Fibroblast of lung (primary cell): ENCODE measurements around the gene RAB27B. TPM values are rescaled to one million over a fixed set of nuclear protein-coding genes. Genes with fewer than 3 reads are reported as not detected.

ENCODE experiments used
- DNase-seq, 2 donors: peaks; one replicate each; pipeline versions ENCODE4 v3.0.0 to v3.0.0-alpha.2; 2010; ENCODE audit warnings: low read depth in 2 of 2
- H2AFZ ChIP-seq: 2 replicates; pipeline ENCODE4 v1.5.1; 2012; ENCODE audit warnings: low read length, control low read depth, inconsistent platforms
- H3K27ac ChIP-seq: 2 replicates; pipeline ENCODE4 v1.5.1; 2011; ENCODE audit warnings: low read length, control low read depth; ENCODE audit not compliant: insufficient read depth
- H3K27me3 ChIP-seq: 2 replicates; pipeline ENCODE4 v1.5.1; 2011; ENCODE audit warnings: mild to moderate bottlenecking, low read length; ENCODE audit not compliant: control insufficient read depth, insufficient read depth
- H3K36me3 ChIP-seq: 2 replicates; pipeline ENCODE4 v1.5.1; 2011; ENCODE audit warnings: low read length; ENCODE audit not compliant: control insufficient read depth, insufficient read depth
- H3K4me1 ChIP-seq: 2 replicates; pipeline ENCODE4 v1.5.1; 2011; ENCODE audit warnings: low read length; ENCODE audit not compliant: control insufficient read depth, insufficient read depth; ENCODE audit errors: extremely low read depth
- H3K4me2 ChIP-seq: 2 replicates; pipeline ENCODE4 v1.5.1; 2011; ENCODE audit warnings: low read length, control low read depth; ENCODE audit not compliant: insufficient read depth; ENCODE audit errors: extremely low read depth
- H3K4me3 ChIP-seq, 4 experiments: fragments of 200-600 bp in 1 of 4; sonication (generic) in 1 of 4; replicated peaks in 1 of 4; 2 replicates each; pipeline ENCODE4 v1.5.1; 2011 to 2016; ENCODE audit warnings: low read length in 4 of 4, low read depth in 3 of 4, mild to moderate bottlenecking in 3 of 4, control low read depth in 2 of 4, inconsistent platforms in 1 of 4, mixed read lengths in 1 of 4; ENCODE audit not compliant: insufficient read depth in 1 of 4; ENCODE audit errors: control extremely low read depth in 1 of 4
- H3K79me2 ChIP-seq: 2 replicates; pipeline ENCODE4 v1.5.1; 2012; ENCODE audit warnings: mild to moderate bottlenecking, low read length, inconsistent platforms; ENCODE audit not compliant: control insufficient read depth, insufficient read depth
- H3K9ac ChIP-seq: 2 replicates; pipeline ENCODE4 v1.5.1; 2011; ENCODE audit warnings: mild to moderate bottlenecking, low read length, control low read depth; ENCODE audit not compliant: insufficient read depth
- H3K9me3 ChIP-seq: 2 replicates; pipeline ENCODE4 v1.5.1; 2012; ENCODE audit warnings: low read depth, low read length; ENCODE audit not compliant: control insufficient read depth, insufficient read depth
- H4K20me1 ChIP-seq: 2 replicates; pipeline ENCODE4 v1.5.1; 2011; ENCODE audit warnings: low read length; ENCODE audit not compliant: control insufficient read depth, insufficient read depth; ENCODE audit errors: extremely low read depth
- CTCF ChIP-seq, 2 donors: IDR thresholded peaks in 1 of 2; conservative IDR thresholded peaks in 1 of 2; 1 replicate in 1 of 2; 2 replicates in 1 of 2; pipeline ENCODE4 v1.5.1; 2011 to 2012; ENCODE audit warnings: low read length in 2 of 2, control low read depth in 1 of 2, inconsistent platforms in 1 of 2, low read depth in 1 of 2, mild to moderate bottlenecking in 1 of 2
- EZH2 ChIP-seq: IDR thresholded peaks from 2 replicates; pipeline ENCODE4 v1.5.1; 2012; ENCODE audit warnings: low read length, control low read depth, mild to moderate bottlenecking; ENCODE audit errors: missing control alignments
- polyA plus RNA-seq, 2 donors: library from polyadenylated mRNA; depleted of rRNA in 1 of 2; stranded (reverse) in 1 of 2; unstranded in 1 of 2; fragments of >200 nt; gene quantifications; 2 replicates each; pipeline ENCODE4 v1.2.1, GENCODE V29; 2011 to 2012; ENCODE audit warnings: missing spikeins in 1 of 2
- total RNA-seq: library from RNA; depleted of rRNA; stranded (reverse); fragments of >200 nt; gene quantifications from 2 replicates; pipeline ENCODE4 v1.2.1, GENCODE V29; 2014

The RAB27B gene
- total and polyA plus RNA-seq, 2 donors (not counting 1 experiment from before 2014, with no cell fraction given), result 0.92 to 0.99 TPM

GRCh38 chr18:54783139-54783538, 45.1 kb upstream of the RAB27B start:
- no peaks in the 10 kb centered on the region for H3K4me1 ChIP-seq
- no peak overlapping the region for H3K27ac ChIP-seq
- H3K9ac ChIP-seq, result no peak overlapping the region
- no peak overlapping the region for H2AFZ ChIP-seq
- no peaks in the 10 kb centered on the region for H3K79me2 ChIP-seq
- H4K20me1 ChIP-seq, result no peaks in the 10 kb centered on the region
- no peak overlapping the region for H3K4me2 ChIP-seq
- no peak for TF ChIP-seq EZH2
- TF ChIP-seq CTCF (conservative IDR thresholded peaks at IDR 0.05 in 1 of 2, IDR thresholded peaks at IDR 0.05 in 1 of 2; ENCODE audit: low read depth in 1 of 2, low read length in 2 of 2), result no peak
- H3K4me3 ChIP-seq, result no peak overlapping the region
- H3K36me3 ChIP-seq, result no peaks in the 10 kb centered on the region
- no peaks in the 10 kb centered on the region for H3K27me3 ChIP-seq
- no peak for DNase-seq
- no peaks in the 10 kb centered on the region for H3K9me3 ChIP-seq

GRCh38 chr18:54786206-54786605, 42.1 kb upstream of the RAB27B start:
- Histone ChIP-seq H3K9ac (no peak overlapping the region), H3K36me3 (no peaks in the 10 kb centered on the region), H3K79me2 (no peaks in the 10 kb centered on the region), H3K4me2 (no peak overlapping the region), H3K27ac (no peak overlapping the region), H4K20me1 (no peaks in the 10 kb centered on the region), H3K27me3 (no peaks in the 10 kb centered on the region), H3K9me3 (no peaks in the 10 kb centered on the region), H3K4me1 (no peaks in the 10 kb centered on the region), H2AFZ (no peak overlapping the region), H3K4me3 (no peak overlapping the region)
- TF ChIP-seq EZH2 (no peak), CTCF (conservative IDR thresholded peaks at IDR 0.05 in 1 of 2, IDR thresholded peaks at IDR 0.05 in 1 of 2; ENCODE audit: low read depth in 1 of 2, low read length in 2 of 2) (no peak)
- no peak for DNase-seq

- Histone ChIP-seq H3K27me3 (no peaks in the 10 kb centered on the region), H3K4me1 (no peaks in the 10 kb centered on the region), H3K4me3 (no peak overlapping the region), H3K9me3 (no peaks in the 10 kb centered on the region), H3K27ac (no peak overlapping the region), H3K36me3 (no peaks in the 10 kb centered on the region), H3K79me2 (no peaks in the 10 kb centered on the region), H3K4me2 (no peak overlapping the region), H4K20me1 (no peaks in the 10 kb centered on the region), H3K9ac (no peak overlapping the region), H2AFZ (no peak overlapping the region)
- no peak for DNase-seq
- no peak for TF ChIP-seq CTCF (conservative IDR thresholded peaks at IDR 0.05 in 1 of 2, IDR thresholded peaks at IDR 0.05 in 1 of 2; ENCODE audit: low read depth in 1 of 2, low read length in 2 of 2)
- TF ChIP-seq EZH2, result no peak
Measured at GRCh38 chr18:54787121-54787520, 41.2 kb upstream of the RAB27B start.
